GM10266 (cell line): ENCODE measurements around the gene GIMAP8.

ENCODE experiments used
- DNase-seq: peaks from one replicate; pipeline ENCODE4 v3.0.0; 2012; ENCODE audit errors: extremely low spot score
- CTCF ChIP-seq: IDR thresholded peaks from 2 replicates; pipeline ENCODE4 v1.5.1; 2012; ENCODE audit warnings: mild to moderate bottlenecking, low read depth; ENCODE audit not compliant: control insufficient read depth, insufficient read depth; ENCODE audit errors: missing control alignments

The GIMAP8 gene

GRCh38 chr7:150503581-150503980 lies 53.2 kb downstream of the GIMAP8 start:
- no peak for DNase-seq
- TF ChIP-seq CTCF, result no peak

- TF ChIP-seq CTCF, result no peak
- DNase-seq, result no peak
Observed at GRCh38 chr7:150507947-150508602, 57.6 kb downstream of the GIMAP8 start.

- TF ChIP-seq CTCF, result no peak
- DNase-seq, result no peak
Observed at GRCh38 chr7:150511048-150511447, 60.6 kb downstream of the GIMAP8 start.

GRCh38 chr7:150513758-150514157 lies 63.3 kb downstream of the GIMAP8 start:
- no peak for TF ChIP-seq CTCF
- DNase-seq, result no peak

GRCh38 chr7:150514748-150515222 lies 64.4 kb downstream of the GIMAP8 start, which contains the start of gene GIMAP7:
GIMAP7 (plus strand) TSS chr7:150514872; CDS start chr7:150519975, 5,103 bp downstream.
- TF ChIP-seq CTCF, result no peak
- DNase-seq, result peak; percentile 52

- DNase-seq, result no peak
- no peak for TF ChIP-seq CTCF
Observed at GRCh38 chr7:150515248-150516147, 65.1 kb downstream of the GIMAP8 start.

- no peak for DNase-seq
- TF ChIP-seq CTCF, result no peak
Observed at GRCh38 chr7:150516956-150517745, 66.7 kb downstream of the GIMAP8 start.
